ENCODE data around the gene DOCK11.

Gene DOCK11

DNA sequence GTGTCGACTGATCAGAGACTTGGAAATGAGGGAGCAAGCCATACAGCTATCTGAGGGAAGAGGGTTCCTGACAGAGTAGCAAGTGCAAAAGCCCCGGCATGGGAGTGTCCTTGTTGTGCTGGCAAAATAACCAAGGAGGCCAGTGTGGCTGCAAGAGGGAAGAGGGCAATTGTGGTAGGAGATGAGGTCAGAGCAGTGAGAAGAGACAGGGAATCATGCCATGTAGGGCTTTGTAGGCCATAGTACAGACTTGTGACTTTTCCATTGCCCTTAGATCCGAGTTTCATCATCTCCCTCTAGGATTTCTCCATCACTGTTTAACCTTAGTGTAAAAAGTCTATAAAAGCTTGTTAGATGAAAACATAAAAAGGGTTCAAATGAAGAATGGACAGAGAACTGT is 76.2 kb downstream of the DOCK11 start:
- TF ChIP-seq RAD21 (IDR thresholded peaks at IDR 0.05; ENCODE audit: low read depth) (no peak), CEBPB (IDR thresholded peaks at IDR 0.05) (no peak), TCF12 (IDR thresholded peaks at IDR 0.05; ENCODE audit: low read depth) (no peak)

GRCh38 chrX:118574666-118575065 is 79.1 kb downstream of the DOCK11 start:
- TF ChIP-seq TCF12 (IDR thresholded peaks at IDR 0.05; ENCODE audit: low read depth) (no peak), TAF1 (IDR thresholded peaks at IDR 0.05; ENCODE audit: low read depth) (no peak), CREB1 (IDR thresholded peaks at IDR 0.05; ENCODE audit: low read depth) (no peak), RAD21 (IDR thresholded peaks at IDR 0.05; ENCODE audit: low read depth) (no peak), REST (IDR thresholded peaks at IDR 0.05; ENCODE audit: low read depth) (no peak), EP300 (IDR thresholded peaks at IDR 0.05; ENCODE audit: borderline replicate concordance) (no peak), MAX (IDR thresholded peaks at IDR 0.05) (no peak), YY1 (IDR thresholded peaks at IDR 0.05; ENCODE audit: low read depth) (no peak)

DNA sequence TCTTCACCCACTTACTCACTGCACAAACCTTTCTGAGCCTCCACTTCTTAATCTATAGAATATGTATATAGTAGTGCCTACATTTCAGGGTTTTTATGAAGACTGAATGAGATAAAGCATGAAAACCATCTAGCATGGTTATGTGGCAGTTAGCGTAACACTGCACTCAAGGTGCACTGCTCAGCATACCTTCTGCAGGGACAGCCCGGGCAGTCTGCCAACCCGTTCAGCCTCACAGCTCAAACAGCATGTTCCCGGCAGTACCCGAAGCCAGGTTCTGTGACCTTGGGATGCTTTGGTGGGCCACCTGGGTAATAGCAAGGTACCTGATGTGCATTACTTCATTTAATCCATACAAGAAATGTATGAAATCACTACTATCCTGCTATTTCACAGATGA is 81.4 kb downstream of the DOCK11 start:
- TF ChIP-seq NFIC (IDR thresholded peaks at IDR 0.05) (peak; percentile 64; the same call in 1 of the 2 replicates), MAX (IDR thresholded peaks at IDR 0.05) (0 out of 2 replicates have a peak, but pooled peaks have one; percentile 17), ZBTB7A (IDR thresholded peaks at IDR 0.05; ENCODE audit: low read depth) (no peak)

GRCh38 chrX:118579417-118579816 is 83.8 kb downstream of the DOCK11 start:
- no peak for TF ChIP-seq TEAD4 (IDR thresholded peaks at IDR 0.05)
- no peak for TF ChIP-seq YY1 (IDR thresholded peaks at IDR 0.05; ENCODE audit: low read depth)

- TF ChIP-seq FOXM1 (IDR thresholded peaks at IDR 0.05; ENCODE audit: borderline replicate concordance, low read depth) (no peak), EP300 (IDR thresholded peaks at IDR 0.05; ENCODE audit: borderline replicate concordance) (no peak), USF1 (IDR thresholded peaks at IDR 0.05) (no peak), YY1 (IDR thresholded peaks at IDR 0.05; ENCODE audit: low read depth) (no peak), NFIC (IDR thresholded peaks at IDR 0.05) (no peak), TEAD4 (IDR thresholded peaks at IDR 0.05) (no peak), EGR1 (IDR thresholded peaks at IDR 0.05) (no peak)
These were observed 88.2 kb downstream of the DOCK11 start for GRCh38 chrX:118583781-118584180.

- TF ChIP-seq EGR1 (IDR thresholded peaks at IDR 0.05): no peak
These were observed 89.7 kb downstream of the DOCK11 start for GRCh38 chrX:118585296-118585695.

DNA sequence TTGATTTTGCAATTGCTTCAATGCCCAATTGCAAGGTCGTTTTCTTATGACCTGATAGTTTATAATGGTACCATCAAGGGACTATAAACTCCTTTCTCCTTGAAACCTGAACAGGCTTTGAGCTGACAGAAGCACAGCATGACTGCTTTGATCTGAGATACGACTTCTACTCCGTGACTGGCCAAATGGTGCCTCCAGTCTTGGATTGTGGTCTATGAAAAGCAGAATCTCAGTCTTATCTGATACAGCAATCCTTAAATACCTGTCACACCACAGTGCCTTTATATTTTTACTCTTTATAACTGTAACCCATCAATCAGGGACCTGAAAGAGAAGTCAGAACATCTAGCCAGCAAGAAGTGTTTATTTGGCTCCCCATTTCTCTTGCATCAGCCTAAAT is 93.1 kb downstream of the DOCK11 start:
- no peak for TF ChIP-seq USF1 (IDR thresholded peaks at IDR 0.05)

DNA sequence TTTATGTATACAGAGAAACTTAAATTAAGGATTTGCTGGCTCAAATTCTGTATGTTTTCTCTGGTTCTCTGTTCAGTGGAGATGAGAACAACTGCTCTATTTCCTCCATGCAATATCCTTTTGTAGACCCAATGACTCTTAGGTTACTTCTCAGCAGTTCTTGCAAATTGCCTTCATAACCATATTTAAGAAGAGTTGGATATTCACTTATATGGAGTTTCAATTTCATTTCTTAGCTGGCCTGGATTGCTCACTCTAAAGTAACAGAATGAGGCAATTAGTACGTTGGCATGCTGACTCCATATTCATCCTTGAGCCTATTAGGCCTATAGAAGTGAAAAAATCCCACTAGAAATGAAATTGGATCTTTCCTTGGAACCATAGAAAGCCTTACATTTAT is 93.6 kb downstream of the DOCK11 start:
- TF ChIP-seq TEAD4 (IDR thresholded peaks at IDR 0.05): no peak
- TF ChIP-seq MAX (IDR thresholded peaks at IDR 0.05): no peak
- TF ChIP-seq EGR1 (IDR thresholded peaks at IDR 0.05): no peak
- TF ChIP-seq REST (IDR thresholded peaks at IDR 0.05; ENCODE audit: low read depth): no peak
- no peak for TF ChIP-seq RAD21 (IDR thresholded peaks at IDR 0.05; ENCODE audit: low read depth)
- TF ChIP-seq CREB1 (IDR thresholded peaks at IDR 0.05; ENCODE audit: low read depth): no peak
- TF ChIP-seq NFIC (IDR thresholded peaks at IDR 0.05): no peak
- TF ChIP-seq TCF12 (IDR thresholded peaks at IDR 0.05; ENCODE audit: low read depth): no peak
- TF ChIP-seq USF1 (IDR thresholded peaks at IDR 0.05): no peak
- no peak for TF ChIP-seq CEBPB (IDR thresholded peaks at IDR 0.05)
- TF ChIP-seq TAF1 (IDR thresholded peaks at IDR 0.05; ENCODE audit: low read depth): no peak
- TF ChIP-seq EP300 (IDR thresholded peaks at IDR 0.05; ENCODE audit: borderline replicate concordance): no peak
- TF ChIP-seq YY1 (IDR thresholded peaks at IDR 0.05; ENCODE audit: low read depth): no peak
- no peak for TF ChIP-seq FOXM1 (IDR thresholded peaks at IDR 0.05; ENCODE audit: borderline replicate concordance, low read depth)
- TF ChIP-seq ZBTB7A (IDR thresholded peaks at IDR 0.05; ENCODE audit: low read depth): no peak
